CD4-positive, alpha-beta T cell (primary cell): ENCODE data around the gene FKBP5. TPM values are rescaled to one million over a fixed set of nuclear protein-coding genes. Genes with fewer than 3 reads are reported as not detected.

Experiments used
- ATAC-seq: fragments of 200-7000 bp; cut with Tn5 transposase; one replicate; pipeline ENCODE4 v1.10.0; 2022; ENCODE audit warnings: mild to moderate bottlenecking; ENCODE audit not compliant: poor library complexity
- CTCF ChIA-PET: fragments of 350-600 bp; sonication (Branson Sonifier 250); formaldehyde crosslinking; loops from one replicate; lab custom pipeline; 2021; ENCODE audit warnings: antibody characterized with exemption, inconsistent platforms; lab: Charles Lee
- POLR2A ChIA-PET: fragments of 350-600 bp; sonication (Branson Sonifier 250); formaldehyde crosslinking; loops from one replicate; lab custom pipeline; 2021; ENCODE audit warnings: antibody characterized with exemption, inconsistent platforms; lab: Charles Lee
- DNase-seq, 14 experiments: peaks; one replicate each; pipeline ENCODE4 v3.0.0-alpha.2; 2013 to 2020; ENCODE audit warnings: mixed read lengths in 2 of 14
- H3K27ac ChIP-seq, 2 donors: one replicate each; pipeline versions ENCODE4 v1.5.1 to v1.7.0; 2013; ENCODE audit warnings: low read length in 2 of 2, low read depth in 1 of 2, mild to moderate bottlenecking in 1 of 2
- H3K27me3 ChIP-seq, 2 experiments: 1 replicate in 1 of 2; 2 replicates in 1 of 2; pipeline versions ENCODE4 v1.6.1 to v1.7.0; 2013; ENCODE audit warnings: low read length in 2 of 2, control low read depth in 1 of 2, mild to moderate bottlenecking in 1 of 2, moderate library complexity in 1 of 2; ENCODE audit not compliant: insufficient read depth in 2 of 2, control insufficient read depth in 1 of 2
- H3K36me3 ChIP-seq: one replicate; pipeline ENCODE4 v1.6.1; 2013; ENCODE audit warnings: low read length, control low read depth; ENCODE audit not compliant: insufficient read depth
- H3K4me1 ChIP-seq: one replicate; pipeline ENCODE4 v1.6.1; 2013; ENCODE audit warnings: low read length, control low read depth; ENCODE audit not compliant: insufficient read depth
- H3K4me3 ChIP-seq: one replicate; pipeline ENCODE4 v1.5.1; 2013; ENCODE audit warnings: mild to moderate bottlenecking, low read length, moderate library complexity
- H3K9me3 ChIP-seq, 2 experiments: 1 replicate in 1 of 2; 2 replicates in 1 of 2; pipeline versions ENCODE4 v1.6.1 to v1.7.0; 2013; ENCODE audit warnings: low read length in 2 of 2, mild to moderate bottlenecking in 2 of 2, control low read depth in 1 of 2, moderate library complexity in 1 of 2; ENCODE audit not compliant: control insufficient read depth in 1 of 2, insufficient read depth in 1 of 2
- H3K27ac Mint-ChIP-seq: one replicate; pipeline ENCODE4 v1.8.0; 2020; ENCODE audit warnings: mixed read lengths
- H3K27me3 Mint-ChIP-seq: one replicate; pipeline ENCODE4 v1.8.0; 2021; ENCODE audit warnings: mixed read lengths
- H3K36me3 Mint-ChIP-seq: one replicate; pipeline ENCODE4 v1.8.0; 2021; ENCODE audit warnings: low read depth, mixed read lengths
- H3K4me1 Mint-ChIP-seq: one replicate; pipeline ENCODE4 v1.8.0; 2021; ENCODE audit warnings: low read depth, mixed read lengths
- H3K4me3 Mint-ChIP-seq: one replicate; pipeline ENCODE4 v1.8.0; 2020; ENCODE audit warnings: mild to moderate bottlenecking, mixed read lengths
- H3K9me3 Mint-ChIP-seq: one replicate; pipeline ENCODE4 v1.8.0; 2020; ENCODE audit warnings: mixed read lengths
- CTCF ChIP-seq: fragments of 200-600 bp; IDR thresholded peaks from one replicate; pipeline ENCODE4 v1.8.0; 2022; ENCODE audit warnings: antibody characterized with exemption, mild to moderate bottlenecking
- intact Hi-C, 2 experiments: fragments of 100-400 bp; cut with DNase I in 1 of 2; cut with micrococcal nuclease in 1 of 2; formaldehyde crosslinking; loops; one replicate each; pipeline versions ENCODE4 v1.15.1 to v1.9.0; 2023 to 2025; cut with DNase I, micrococcal nuclease
- total RNA-seq, 174 experiments: library from RNA in 2 of 174; stranded (reverse) in 2 of 174; gene quantifications; one replicate each; pipeline ENCODE4 v1.2.3 and lab custom pipeline; 2021 to 2026

FKBP5 gene
- total RNA-seq, 2 experiments from 2014 or later: 72.6 to 75.9 TPM

- H3K4me3 ChIP-seq: no peak overlapping the region
- POLR2A ChIA-PET: interaction anchor here (0.8 to 1.6 kb wide), 4 partner anchors 58 to 125 kb away, joined by 3 to 8 read pairs (median 6); no protein-coding TSS in a partner anchor
Measured at GRCh38 chr6:35725721-35726438, 37.2 kb upstream of the FKBP5 start.

GRCh38 chr6:35725081-35725708 is 36.5 kb upstream of the FKBP5 start:
- intact Hi-C loops: loop anchor here in 1 of 2 experiments (5.0 kb wide), 1 partner anchor 1792 kb away; no protein-coding TSS in a partner anchor
- CTCF ChIA-PET: interaction anchor here (1.2 to 5.8 kb wide), 2 partner anchors 11 to 101 kb away, joined by 4 to 24 read pairs; partner anchors contain the start of gene ARMC12
- H3K9me3 ChIP-seq: no peaks in the 10 kb centered on the region
- TF ChIP-seq CTCF: no peak
- peaks cover 79% of the 10 kb centered on the region for H3K4me1 ChIP-seq
- H3K27me3 ChIP-seq: no peaks in the 10 kb centered on the region
- no peak for ATAC-seq
- Mint-ChIP-seq H3K4me1 (peaks cover 85% of the 10 kb centered on the region), H3K36me3 (no peaks in the 10 kb centered on the region), H3K27me3 (no peaks in the 10 kb centered on the region), H3K27ac (peak overlapping the region; percentile 87), H3K9me3 (no peaks in the 10 kb centered on the region), H3K4me3 (peak overlapping the region; percentile 63)
- no peaks in the 10 kb centered on the region for H3K36me3 ChIP-seq
- H3K4me3 ChIP-seq: no peak overlapping the region
- POLR2A ChIA-PET: interaction anchor here (0.8 to 1.6 kb wide), 5 partner anchors 11 to 124 kb away, joined by 3 to 8 read pairs (median 4); no protein-coding TSS in a partner anchor
- DNase-seq: no peak
- peak overlapping the region; percentile 74 to 75 for H3K27ac ChIP-seq

More at GRCh38 chr6:35725721-35726438, 37.2 kb upstream of the FKBP5 start:
- no peaks in the 10 kb centered on the region for H3K27me3 ChIP-seq
- ATAC-seq (no peak), DNase-seq (peak in 5 of 14 experiments; percentile 5 to 66 (median 42))
- peak overlapping the region; percentile 81 for H3K4me3 Mint-ChIP-seq
- no peaks in the 10 kb centered on the region for H3K9me3 Mint-ChIP-seq
- intact Hi-C loops: loop anchor here (2.0 to 5.0 kb wide), 3 partner anchors 13 to 1791 kb away; no protein-coding TSS in a partner anchor
- no peaks in the 10 kb centered on the region for H3K36me3 Mint-ChIP-seq
- H3K27me3 Mint-ChIP-seq: no peaks in the 10 kb centered on the region
- peak overlapping the region; percentile 74 to 75 for H3K27ac ChIP-seq
- H3K4me1 ChIP-seq: peaks cover 79% of the 10 kb centered on the region
- CTCF ChIA-PET: interaction anchor here (1.2 to 5.8 kb wide), 2 partner anchors 11 to 102 kb away, joined by 4 to 24 read pairs; partner anchors contain the start of gene ARMC12
- H3K4me1 Mint-ChIP-seq: peaks cover 86% of the 10 kb centered on the region
- H3K9me3 ChIP-seq: no peaks in the 10 kb centered on the region
- no peak for TF ChIP-seq CTCF
- H3K27ac Mint-ChIP-seq: peak overlapping the region; percentile 87
- no peaks in the 10 kb centered on the region for H3K36me3 ChIP-seq

- Histone ChIP-seq H3K36me3 (no peaks in the 10 kb centered on the region), H3K27ac (no peak overlapping the region), H3K9me3 (no peaks in the 10 kb centered on the region), H3K27me3 (no peaks in the 10 kb centered on the region), H3K4me3 (no peak overlapping the region), H3K4me1 (peaks cover 79% of the 10 kb centered on the region)
- intact Hi-C loops: no loop called here
- ChIA-PET CTCF (interaction anchor here (0.5 to 5.8 kb wide), 3 partner anchors 12 to 247 kb away, joined by 3 to 24 read pairs (median 4); partner anchors contain the start of gene ARMC12), POLR2A (interaction anchor here (1.2 to 1.5 kb wide), 2 partner anchors 12 to 37 kb away, joined by 4 read pairs; no protein-coding TSS in a partner anchor)
- ATAC-seq (no peak), DNase-seq (no peak)
- H3K36me3 Mint-ChIP-seq: no peaks in the 10 kb centered on the region
- peaks cover 85% of the 10 kb centered on the region for H3K4me1 Mint-ChIP-seq
- peak overlapping the region; percentile 87 for H3K27ac Mint-ChIP-seq
- no peaks in the 10 kb centered on the region for H3K27me3 Mint-ChIP-seq
- H3K4me3 Mint-ChIP-seq: no peak overlapping the region
- H3K9me3 Mint-ChIP-seq: no peaks in the 10 kb centered on the region
- TF ChIP-seq CTCF: no peak
Measured at GRCh38 chr6:35724471-35724870, 35.8 kb upstream of the FKBP5 start.
